Spleen (tissue), 11 donors: ENCODE results near the gene PPM1H. TPM values are rescaled to one million over a fixed set of nuclear protein-coding genes. Genes with fewer than 3 reads are reported as not detected.

ENCODE experiments used
- DNase-seq: peaks from one replicate; pipeline ENCODE4 v3.0.0-alpha.2; 2020
- H3K27ac ChIP-seq, 8 donors: fragments of 200-600 bp; sonication (generic) in 7 of 8; 1 replicate in 4 of 8; 2 replicates in 4 of 8; pipeline versions ENCODE4 v1.5.0 to v1.8.0; 2016 to 2021; ENCODE audit warnings: inconsistent platforms in 4 of 8, mild to moderate bottlenecking in 4 of 8, moderate library complexity in 1 of 8
- H3K27me3 ChIP-seq, 7 donors: fragments of 200-600 bp; sonication (generic) in 6 of 7; replicated peaks in 1 of 7; 1 replicate in 4 of 7; 2 replicates in 3 of 7; pipeline versions ENCODE4 v1.5.0 to v1.8.0; 2016 to 2021; ENCODE audit warnings: inconsistent platforms in 3 of 7, mild to moderate bottlenecking in 1 of 7
- H3K36me3 ChIP-seq, 6 donors: fragments of 200-600 bp; sonication (generic) in 5 of 6; 1 replicate in 4 of 6; 2 replicates in 2 of 6; pipeline versions ENCODE4 v1.5.0 to v1.8.0; 2016 to 2021; ENCODE audit warnings: inconsistent platforms in 2 of 6
- H3K4me1 ChIP-seq, 6 donors: fragments of 200-600 bp; sonication (generic) in 5 of 6; 1 replicate in 3 of 6; 2 replicates in 3 of 6; pipeline versions ENCODE4 v1.5.0 to v1.8.0; 2016 to 2021; ENCODE audit warnings: inconsistent platforms in 3 of 6
- H3K4me3 ChIP-seq, 8 donors: fragments of 200-600 bp; sonication (generic) in 7 of 8; 1 replicate in 4 of 8; 2 replicates in 4 of 8; pipeline versions ENCODE4 v1.5.0 to v1.8.0; 2016 to 2021; ENCODE audit warnings: inconsistent platforms in 4 of 8, mild to moderate bottlenecking in 4 of 8, moderate library complexity in 2 of 8
- H3K9me3 ChIP-seq, 8 donors: fragments of 200-600 bp; sonication (generic) in 7 of 8; 1 replicate in 4 of 8; 2 replicates in 4 of 8; pipeline versions ENCODE4 v1.5.0 to v1.8.0; 2016 to 2021; ENCODE audit warnings: inconsistent platforms in 4 of 8
- CTCF ChIP-seq, 11 experiments: fragments of 200-600 bp in 7 of 11; fragments of 450-650 bp in 4 of 11; sonication (generic) in 4 of 11; IDR thresholded peaks in 8 of 11; conservative IDR thresholded peaks in 3 of 11; 1 replicate in 7 of 11; 2 replicates in 4 of 11; pipeline versions ENCODE4 v1.4.0 to v1.8.0; 2016 to 2021; ENCODE audit warnings: antibody characterized with exemption in 11 of 11, inconsistent platforms in 4 of 11, mild to moderate bottlenecking in 1 of 11
- POLR2A ChIP-seq, 3 donors: fragments of 450-650 bp; IDR thresholded peaks; one replicate each; pipeline ENCODE4 v1.5.1; 2017; ENCODE audit warnings: antibody characterized with exemption in 3 of 3, mild to moderate bottlenecking in 1 of 3
- POLR2AphosphoS5 ChIP-seq, 3 donors: sonication (generic); formaldehyde crosslinking; IDR thresholded peaks; one replicate each; pipeline ENCODE4 v1.5.1; 2017; ENCODE audit warnings: antibody characterized with exemption in 3 of 3
- WGBS, 5 donors: extraction: QIAGEN DNeasy Blood & Tissue Kit in 3 of 5; methylation state at CpG; one replicate each; pipeline versions ENCODE4 v1.1.5 to v1.1.7; 2013 to 2018; 5-methylcytosine and 5-hydroxymethylcytosine counted together
- intact Hi-C: fragments of 100-400 bp; cut with DNase I; formaldehyde crosslinking; loops from one replicate; pipeline ENCODE4 v1.15.0; 2023; ENCODE audit warnings: low total_unique reads
- polyA plus RNA-seq, 3 donors: library from polyadenylated mRNA; stranded (reverse); fragments of 200-250 nt; gene quantifications; one replicate each; pipeline ENCODE4 v1.2.1, GENCODE V29; 2013
- total RNA-seq, 7 donors: library from RNA; depleted of rRNA in 3 of 7; stranded (reverse); fragments of >200 nt in 3 of 7; fragmentation: NEBNext Ultra II Directional in 4 of 7; extraction: Animal tissue kit (Norgen Biotek cat#: 25700) in 4 of 7; gene quantifications; one replicate each; pipeline versions ENCODE4 v1.1.0 to v1.2.1, GENCODE V29; 2016 to 2021
- donor health status: healthy with polysubstance abuse.
- donor health status: DM: no; HTN: no; CAD: no; lungs with moderate emphysema.
- donor health status: DM: no; HTN: no; CAD: no.
- donor health status: Bipolar disorder and iron deficiency.
- donor health status: healthy.
- donor health status: DM: no; HTN: no; CAD: no.
- donor health status: DM: yes; HTN: yes; CAD: no.

Gene PPM1H
- total and polyA plus RNA-seq, 10 donors: 0.17 to 3.9 (median 1.9) TPM

GRCh38 chr12:62847709-62848108 is 87.2 kb downstream of the PPM1H start:
- H3K36me3 ChIP-seq: no peaks in the 10 kb centered on the region
- no peaks in the 10 kb centered on the region for H3K4me1 ChIP-seq
- no peak overlapping the region for H3K27ac ChIP-seq
- no peaks in the 10 kb centered on the region for H3K27me3 ChIP-seq
- no peak for TF ChIP-seq POLR2A (IDR thresholded peaks at IDR 0.05)
- no peak for TF ChIP-seq POLR2AphosphoS5 (IDR thresholded peaks at IDR 0.05)
- no peak for TF ChIP-seq CTCF (IDR thresholded peaks at IDR 0.05 in 8 of 11, conservative IDR thresholded peaks at IDR 0.05 in 3 of 11)
- intact Hi-C loops: no loop called here
- DNase-seq: no peak
- no peaks in the 10 kb centered on the region for H3K9me3 ChIP-seq
- 93 to 97% (median 96%) methylated on average over 2 of the region's 2 CpGs for WGBS, 5 donors
- H3K4me3 ChIP-seq: no peak overlapping the region

GRCh38 chr12:62846491-62846890 is 88.5 kb downstream of the PPM1H start:
- H3K4me1 ChIP-seq: no peaks in the 10 kb centered on the region
- H3K9me3 ChIP-seq: no peaks in the 10 kb centered on the region
- intact Hi-C loops: no loop called here
- H3K36me3 ChIP-seq: no peaks in the 10 kb centered on the region
- no peaks in the 10 kb centered on the region for H3K27me3 ChIP-seq
- DNase-seq: no peak
- H3K27ac ChIP-seq: no peak overlapping the region
- WGBS, 5 donors: 48 to 74% (median 52%) methylated on average over 4 of the region's 4 CpGs
- TF ChIP-seq POLR2A (IDR thresholded peaks at IDR 0.05): no peak
- TF ChIP-seq CTCF (IDR thresholded peaks at IDR 0.05 in 8 of 11, conservative IDR thresholded peaks at IDR 0.05 in 3 of 11): no peak
- no peak for TF ChIP-seq POLR2AphosphoS5 (IDR thresholded peaks at IDR 0.05)
- no peak overlapping the region for H3K4me3 ChIP-seq

- no peaks in the 10 kb centered on the region for H3K9me3 ChIP-seq
- H3K27me3 ChIP-seq: no peaks in the 10 kb centered on the region
- H3K36me3 ChIP-seq: no peaks in the 10 kb centered on the region
- no peak overlapping the region for H3K27ac ChIP-seq
- no peak overlapping the region for H3K4me3 ChIP-seq
- intact Hi-C loops: no loop called here
- DNase-seq: no peak
- H3K4me1 ChIP-seq: no peaks in the 10 kb centered on the region
- WGBS, 5 donors: 41 to 82% (median 62%) methylated on average over 2 of the region's 2 CpGs
- TF ChIP-seq POLR2A (IDR thresholded peaks at IDR 0.05) (no peak), CTCF (IDR thresholded peaks at IDR 0.05 in 8 of 11, conservative IDR thresholded peaks at IDR 0.05 in 3 of 11) (no peak), POLR2AphosphoS5 (IDR thresholded peaks at IDR 0.05) (no peak)
These were observed 90.0 kb downstream of the PPM1H start for GRCh38 chr12:62844915-62845314.

- no peak for TF ChIP-seq CTCF (IDR thresholded peaks at IDR 0.05 in 8 of 11, conservative IDR thresholded peaks at IDR 0.05 in 3 of 11)
- TF ChIP-seq POLR2AphosphoS5 (IDR thresholded peaks at IDR 0.05): no peak
- no peak for TF ChIP-seq POLR2A (IDR thresholded peaks at IDR 0.05)
- no peak overlapping the region for H3K27ac ChIP-seq
- WGBS, 5 donors: 31 to 70% (median 46%) methylated on average over 1 of the region's 1 CpG
- no peaks in the 10 kb centered on the region for H3K9me3 ChIP-seq
- intact Hi-C loops: no loop called here
- no peaks in the 10 kb centered on the region for H3K4me1 ChIP-seq
- H3K4me3 ChIP-seq: no peak overlapping the region
- no peak for DNase-seq
- no peaks in the 10 kb centered on the region for H3K36me3 ChIP-seq
- H3K27me3 ChIP-seq: no peaks in the 10 kb centered on the region
These were observed 91.2 kb downstream of the PPM1H start for GRCh38 chr12:62843716-62844115.
